GM18861 (cell line): ENCODE measurements around the gene MYL6.
"Not testable (repeated sequence)": the region's sequence is repeated elsewhere in the genome, so short reads cannot be mapped to it uniquely, and the experiment has no call there.

Experiments used
- ATAC-seq: cut with Tn5 transposase; IDR thresholded peaks from one replicate; pipeline ENCODE4 v1.9.1; 2021; ENCODE audit not compliant: unreplicated experiment

MYL6 gene

GRCh38 chr12:56156464-56157200 is 1.5 kb upstream of the MYL6 start:
- not testable (repeated sequence) for ATAC-seq

DNA sequence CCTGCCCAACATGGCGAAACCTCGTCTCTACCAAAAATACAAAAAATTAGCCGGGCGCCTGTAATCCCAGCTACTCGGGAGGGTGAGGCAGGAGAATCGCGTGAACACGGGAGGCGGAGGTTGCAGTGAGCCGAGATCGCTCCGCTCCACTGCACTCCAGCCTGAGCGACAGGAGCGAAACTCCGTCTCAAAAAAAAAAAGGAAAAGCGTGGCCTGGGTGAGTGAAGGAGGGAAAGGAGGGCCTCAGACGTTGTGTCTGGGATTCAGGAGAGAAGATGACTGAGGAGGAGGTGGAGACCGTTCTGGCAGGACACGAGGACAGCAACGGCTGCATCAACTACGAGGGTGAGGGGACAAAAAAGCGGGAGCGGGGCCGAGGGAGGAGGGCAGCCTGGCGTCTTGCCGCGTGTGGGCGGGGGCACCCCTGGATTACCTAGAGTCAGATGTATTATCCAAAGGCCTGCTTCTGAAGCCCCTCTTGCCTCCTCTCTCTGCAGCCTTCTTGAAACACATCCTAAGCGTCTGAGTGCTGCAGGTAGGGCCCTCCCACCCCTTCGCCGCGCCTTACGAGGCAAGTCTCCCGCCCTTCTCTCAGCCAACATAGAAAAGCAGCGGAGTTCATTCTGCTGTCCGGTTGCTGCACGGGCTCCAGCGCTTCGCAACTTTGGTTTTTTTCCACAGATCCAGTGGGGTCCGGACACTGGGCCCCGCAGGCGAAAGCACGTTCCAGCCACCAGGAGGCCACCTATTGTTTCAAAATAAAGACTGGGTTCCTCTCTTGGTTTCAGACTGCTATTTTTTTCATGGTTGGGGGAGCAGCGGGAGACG is 744 bp upstream of the MYL6 start:
- no peak for ATAC-seq

GRCh38 chr12:56158926-56159461 is 835 bp downstream of the MYL6 start:
- ATAC-seq = no peak

GRCh38 chr12:56159482-56160192 is 1.5 kb downstream of the MYL6 start:
- ATAC-seq = no peak

DNA sequence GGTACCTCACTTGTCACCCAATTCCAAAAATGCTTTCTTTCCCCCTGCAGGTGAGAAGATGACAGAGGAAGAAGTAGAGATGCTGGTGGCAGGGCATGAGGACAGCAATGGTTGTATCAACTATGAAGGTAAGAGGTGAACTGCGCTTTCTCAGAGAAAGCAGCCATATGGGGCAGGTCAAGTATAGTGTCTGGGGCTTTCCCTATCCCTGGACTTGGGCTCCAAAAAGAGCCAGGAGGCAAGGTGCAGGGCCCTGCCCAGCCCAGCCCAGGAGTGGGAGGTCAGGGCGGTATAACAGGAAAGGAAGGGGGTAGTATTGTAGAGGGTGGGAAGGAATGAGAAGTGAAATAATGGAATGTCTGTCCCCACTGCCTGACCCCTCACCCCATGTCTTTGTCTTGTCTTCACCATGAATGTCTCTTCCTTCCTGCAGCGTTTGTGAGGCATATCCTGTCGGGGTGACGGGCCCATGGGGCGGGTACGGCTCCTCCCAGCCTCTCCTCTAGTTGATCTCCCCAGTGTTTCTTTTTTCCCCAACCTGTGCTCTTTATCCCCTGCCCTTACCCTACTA is 2.1 kb downstream of the MYL6 start:
- no peak for ATAC-seq

- ATAC-seq = no peak
These were observed 2.9 kb downstream of the MYL6 start for GRCh38 chr12:56160894-56161689.

DNA sequence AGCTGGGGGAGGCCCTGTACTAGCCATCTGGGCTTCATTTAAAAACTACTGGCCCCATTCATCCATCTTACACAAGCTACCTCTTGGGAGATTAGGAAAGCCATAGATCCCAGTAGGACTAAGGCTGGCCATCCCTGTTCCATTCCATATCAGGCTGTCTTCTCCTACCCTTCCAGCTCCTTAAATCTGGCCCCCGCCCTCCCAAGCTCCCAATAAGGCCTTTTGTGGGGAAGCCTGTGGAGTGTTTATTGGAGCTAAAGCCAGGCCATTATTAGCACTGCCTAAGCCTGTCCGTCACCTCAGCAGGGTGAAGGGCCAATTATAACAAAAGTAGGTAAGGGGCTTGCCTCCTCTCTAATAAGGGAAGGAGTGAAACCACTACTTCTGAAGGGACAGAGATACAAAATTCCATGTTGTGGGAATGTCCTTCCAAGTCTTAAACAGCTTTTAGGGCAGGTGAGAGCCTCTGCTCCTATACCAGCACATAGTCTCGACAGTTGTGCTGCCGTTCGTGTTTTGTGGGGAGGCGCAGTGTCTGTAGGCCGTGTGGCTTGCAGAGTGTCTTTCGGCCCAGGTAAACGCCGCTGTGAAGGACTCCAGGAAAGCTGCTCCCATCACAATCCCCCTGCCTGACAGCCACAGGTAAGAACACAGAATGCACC is 3.7 kb downstream of the MYL6 start:
- ATAC-seq = no peak

- ATAC-seq = no peak
These were observed 4.5 kb downstream of the MYL6 start for GRCh38 chr12:56162468-56163290.

DNA sequence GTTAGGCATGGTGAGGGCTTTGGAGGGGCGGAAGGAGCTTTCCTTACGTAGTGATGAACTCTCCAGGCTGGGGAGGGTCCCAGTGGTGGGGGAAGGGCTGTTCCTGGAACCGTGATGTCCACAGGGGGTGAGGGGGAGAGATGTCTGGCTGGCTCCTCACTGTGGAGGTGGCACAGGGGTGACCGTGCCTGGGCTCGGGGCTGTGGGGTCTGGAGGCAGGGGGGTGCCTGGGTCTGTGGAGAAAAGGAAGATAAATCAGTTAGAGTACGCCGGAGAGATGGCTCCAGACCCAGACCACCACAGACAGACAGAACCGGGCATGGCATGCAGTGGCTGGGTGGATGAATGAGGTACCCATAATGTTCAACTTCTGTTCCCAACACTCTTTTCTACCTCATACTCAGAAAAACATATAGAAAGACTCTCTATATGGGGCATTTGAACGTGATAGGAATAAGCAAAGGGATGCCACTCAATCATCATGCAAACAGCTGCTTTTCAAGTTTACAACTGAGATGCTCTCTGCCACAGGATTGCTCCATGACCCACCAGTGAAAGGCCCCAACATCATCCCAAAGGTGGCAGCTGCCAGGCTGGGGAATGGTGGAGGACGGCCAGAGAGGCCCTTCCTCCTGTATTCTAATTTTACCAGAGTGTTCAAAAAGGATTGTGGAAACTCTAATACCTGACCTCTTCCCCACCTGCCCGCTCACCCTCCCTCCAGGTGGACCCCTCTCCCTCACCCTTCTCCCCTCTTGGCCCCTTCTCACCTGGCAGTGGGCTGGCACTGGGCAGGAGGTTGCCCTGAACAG is 5.6 kb downstream of the MYL6 start:
- ATAC-seq = no peak

DNA sequence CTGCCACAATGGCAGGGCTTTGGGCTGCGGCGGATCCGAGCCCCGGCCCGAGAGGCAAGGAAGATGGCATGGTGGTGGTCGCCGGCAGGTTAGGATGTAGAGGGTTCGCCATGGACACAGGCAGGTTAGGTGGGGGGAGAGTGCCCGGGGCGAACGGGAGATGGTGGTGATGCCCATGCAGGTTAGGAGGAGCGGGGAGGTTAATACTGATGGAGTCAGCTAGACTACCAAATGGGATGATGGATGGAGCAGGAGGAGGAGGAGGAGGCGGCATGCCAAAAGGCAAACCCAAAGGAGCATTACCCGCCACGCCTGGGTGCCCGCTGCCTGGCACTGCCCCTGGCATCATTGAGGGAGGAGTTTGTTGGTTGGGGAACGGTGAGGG is 6.2 kb downstream of the MYL6 start:
- ATAC-seq = no peak

DNA sequence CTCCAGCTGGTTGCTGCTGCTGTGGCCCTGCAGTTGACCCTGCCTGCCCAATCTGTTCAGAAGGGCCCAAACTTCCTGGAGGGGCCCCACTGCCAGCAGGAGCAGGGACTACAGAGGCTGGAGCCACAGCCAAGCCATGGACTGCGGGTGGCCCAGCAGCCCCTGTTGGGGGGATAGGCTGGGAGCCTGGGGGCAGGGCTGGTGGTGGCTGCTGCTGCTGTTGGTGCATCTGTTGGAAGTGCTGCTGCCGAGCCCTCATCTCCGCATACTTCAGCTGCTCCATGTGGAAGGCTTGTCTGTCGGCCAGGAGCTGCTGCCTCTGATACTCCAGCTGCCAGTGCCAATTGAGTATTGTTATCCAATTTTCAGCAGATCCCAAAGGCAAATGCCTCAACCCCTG is 7.2 kb downstream of the MYL6 start:
- ATAC-seq = no peak

DNA sequence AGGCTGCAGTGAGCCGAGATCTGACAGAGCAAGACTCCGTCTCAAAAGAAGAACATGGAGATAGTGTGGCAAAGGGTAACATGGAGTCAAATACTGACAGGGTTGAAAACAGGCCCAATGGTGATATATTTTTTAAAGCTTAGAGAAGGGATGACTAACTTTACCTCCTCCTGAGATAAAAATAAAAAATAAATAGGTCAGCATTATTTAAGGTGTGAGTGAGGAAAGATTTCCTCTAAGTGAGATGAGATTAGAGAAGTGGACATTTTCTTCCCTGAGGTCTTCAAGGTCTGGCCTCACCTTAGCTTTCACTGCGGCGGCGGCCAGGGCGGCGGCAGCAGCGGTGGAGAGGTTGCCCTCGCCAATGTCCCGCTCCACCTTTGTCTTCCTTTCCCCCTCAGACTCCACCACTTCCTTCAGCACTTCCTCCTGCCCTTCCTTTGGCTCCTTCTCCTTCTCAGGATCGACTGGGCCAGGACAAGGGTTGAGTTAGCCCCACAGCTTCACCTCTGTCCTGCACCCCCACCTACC is 11.1 kb downstream of the MYL6 start:
- ATAC-seq = no peak

GRCh38 chr12:56172839-56173238 is 14.7 kb downstream of the MYL6 start:
- ATAC-seq = no peak

GRCh38 chr12:56178347-56178746 is 20.2 kb downstream of the MYL6 start:
- ATAC-seq = no peak

GRCh38 chr12:56186957-56187356 is 28.8 kb downstream of the MYL6 start:
- no peak for ATAC-seq

DNA sequence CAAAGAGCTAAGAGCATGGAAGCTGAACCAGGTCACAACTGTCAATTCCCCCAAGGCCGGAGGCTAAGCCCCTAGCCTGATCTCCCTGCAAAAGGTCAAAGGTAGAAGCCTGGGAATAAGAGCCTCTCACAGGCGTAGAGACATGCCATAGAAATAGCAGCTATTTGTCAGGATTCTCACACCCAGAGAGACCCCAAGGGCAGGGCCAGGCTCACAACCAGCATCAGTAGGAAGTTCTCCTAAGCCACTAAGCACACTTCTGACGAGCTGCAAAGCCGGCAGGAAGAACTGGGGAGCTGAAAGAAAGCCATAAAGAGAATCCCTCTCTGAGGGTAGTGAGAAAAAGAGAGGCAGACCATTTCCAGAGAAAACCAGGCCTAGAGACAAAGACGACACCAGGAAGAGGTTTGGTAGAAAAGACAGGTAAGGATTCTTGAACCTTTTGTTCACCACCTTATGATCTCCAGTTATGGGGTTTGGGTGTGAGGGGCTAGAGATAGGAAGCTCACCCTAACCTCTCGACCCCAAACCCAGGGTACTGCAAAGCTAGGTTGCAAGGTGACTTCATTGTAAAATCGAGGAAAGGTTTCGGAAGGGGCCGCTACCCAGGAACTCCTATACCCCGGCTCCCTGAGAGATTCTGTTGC is 30.1 kb downstream of the MYL6 start:
- no peak for ATAC-seq

GRCh38 chr12:56188778-56189098 is 30.6 kb downstream of the MYL6 start:
- ATAC-seq = no peak
